ENCODE measurements around the gene ACE.

ACE gene

DNA sequence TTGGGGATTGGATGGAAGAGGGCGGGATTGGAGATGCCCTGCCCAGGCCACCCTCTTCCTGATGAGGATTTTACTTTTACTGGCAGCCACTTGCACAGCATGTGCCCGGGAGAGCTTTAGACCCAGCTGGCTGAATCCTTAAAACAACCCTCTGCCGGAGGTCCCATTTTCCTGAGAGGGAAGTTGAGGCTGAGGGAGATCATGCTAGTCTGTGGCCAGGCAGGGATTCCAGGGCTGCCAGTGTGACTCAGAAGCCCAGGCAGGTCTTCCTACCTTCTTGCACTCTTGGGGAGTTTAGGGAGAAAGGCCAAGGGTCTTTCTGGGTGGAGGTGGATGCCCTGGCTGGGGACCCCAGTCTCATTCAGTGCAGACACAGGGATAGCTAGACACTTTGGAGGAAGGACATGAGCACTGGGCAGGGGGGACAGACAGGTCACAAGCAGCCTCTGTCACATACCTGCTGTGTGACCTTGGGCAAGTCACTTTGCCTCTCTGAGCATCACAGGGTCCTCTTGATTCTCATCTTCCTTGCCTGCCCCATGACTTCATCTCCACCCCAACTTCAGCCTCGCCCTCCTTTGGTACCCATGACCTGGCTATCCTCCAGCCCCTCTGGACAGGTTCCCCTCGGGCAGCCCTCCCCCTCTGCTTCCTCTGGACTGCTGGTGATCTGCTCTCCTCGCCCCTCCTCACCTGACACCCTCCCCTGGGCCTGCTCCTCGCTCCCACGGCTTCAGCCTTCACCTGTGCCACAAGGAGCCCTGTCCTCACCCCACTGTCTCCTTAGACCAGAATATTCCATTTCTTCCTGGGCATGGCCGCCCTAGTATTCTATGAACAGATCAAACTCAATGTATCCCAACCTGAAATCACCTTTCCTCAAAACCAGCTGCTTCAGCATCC is 62.1 kb downstream of the ACE start:
- DNase-seq, result no peak

DNA sequence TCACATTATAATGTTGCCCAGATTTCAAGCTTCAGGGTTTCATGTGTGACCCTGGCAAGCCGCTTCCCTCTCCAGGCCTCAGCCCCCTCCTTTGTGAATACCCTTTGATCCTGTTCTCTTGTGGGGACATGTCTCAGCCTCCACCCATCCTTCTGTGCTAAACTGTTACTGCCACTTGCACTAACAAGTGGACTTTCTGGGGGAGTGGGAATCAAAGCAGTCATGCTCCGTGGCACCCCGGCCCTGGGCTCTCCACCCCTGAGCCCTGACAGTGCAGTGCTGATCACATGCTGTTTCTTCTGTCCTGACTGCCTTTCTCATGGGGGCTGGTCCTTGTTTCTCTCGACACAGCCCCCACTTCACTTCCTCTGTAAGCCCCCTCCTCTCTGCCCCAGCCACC is 63.7 kb downstream of the ACE start:
- DNase-seq, result no peak

DNA sequence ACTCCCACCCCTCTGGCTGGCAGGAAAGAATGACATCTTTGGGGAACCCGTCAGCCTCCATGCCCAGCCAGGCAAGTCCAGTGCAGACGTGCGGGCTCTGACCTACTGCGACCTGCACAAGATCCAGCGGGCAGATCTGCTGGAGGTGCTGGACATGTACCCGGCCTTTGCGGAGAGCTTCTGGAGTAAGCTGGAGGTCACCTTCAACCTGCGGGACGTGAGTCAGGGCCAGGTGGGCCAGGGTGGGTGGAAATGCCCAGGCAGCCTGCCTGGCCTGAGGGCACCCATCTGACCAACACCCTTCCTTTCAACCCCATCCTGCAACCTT is 65.3 kb downstream of the ACE start:
- no peak for DNase-seq

DNA sequence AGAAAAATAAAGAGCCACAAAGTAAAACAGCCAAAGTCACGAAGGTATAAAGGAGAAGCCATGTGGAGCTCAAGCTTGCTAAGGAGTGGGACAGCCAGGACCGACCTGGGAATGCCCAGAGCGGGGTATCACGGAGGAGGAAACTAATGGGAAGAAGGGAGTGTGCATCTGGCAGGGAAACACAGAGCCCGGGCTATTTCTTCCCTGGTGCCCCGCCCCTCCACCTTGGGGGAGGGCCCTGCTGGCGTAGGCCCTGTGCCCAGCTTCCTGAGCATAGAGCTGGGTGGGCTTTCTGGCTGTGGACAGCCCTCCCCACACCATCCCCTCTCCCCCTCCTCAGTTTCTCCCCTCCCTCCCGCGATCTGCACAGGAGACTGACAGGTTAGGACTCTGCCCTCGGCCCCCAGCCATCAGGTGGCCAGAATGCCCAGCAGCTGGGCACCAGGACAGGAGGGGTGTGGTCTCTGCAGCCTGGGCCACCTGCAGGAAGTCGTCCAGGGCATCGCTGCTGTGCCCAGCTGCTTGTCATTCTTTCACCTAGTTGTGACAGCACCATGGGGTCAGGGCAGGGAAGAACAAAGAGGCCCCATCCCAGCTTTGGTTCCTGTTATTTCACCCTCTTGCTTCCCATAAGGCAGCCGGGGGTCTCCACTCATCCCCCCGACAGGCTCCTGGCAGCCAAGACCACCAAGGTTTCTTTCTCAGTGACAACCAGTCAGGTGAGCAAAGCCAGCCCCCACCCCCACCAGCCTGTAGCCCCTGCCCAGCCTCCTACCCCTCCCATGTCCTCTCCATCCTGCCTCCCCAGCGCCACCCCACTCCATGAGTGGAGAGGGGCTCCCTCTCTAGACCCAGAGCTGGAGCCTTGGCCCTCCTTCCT is 66.3 kb downstream of the ACE start:
- no peak for DNase-seq

DNA sequence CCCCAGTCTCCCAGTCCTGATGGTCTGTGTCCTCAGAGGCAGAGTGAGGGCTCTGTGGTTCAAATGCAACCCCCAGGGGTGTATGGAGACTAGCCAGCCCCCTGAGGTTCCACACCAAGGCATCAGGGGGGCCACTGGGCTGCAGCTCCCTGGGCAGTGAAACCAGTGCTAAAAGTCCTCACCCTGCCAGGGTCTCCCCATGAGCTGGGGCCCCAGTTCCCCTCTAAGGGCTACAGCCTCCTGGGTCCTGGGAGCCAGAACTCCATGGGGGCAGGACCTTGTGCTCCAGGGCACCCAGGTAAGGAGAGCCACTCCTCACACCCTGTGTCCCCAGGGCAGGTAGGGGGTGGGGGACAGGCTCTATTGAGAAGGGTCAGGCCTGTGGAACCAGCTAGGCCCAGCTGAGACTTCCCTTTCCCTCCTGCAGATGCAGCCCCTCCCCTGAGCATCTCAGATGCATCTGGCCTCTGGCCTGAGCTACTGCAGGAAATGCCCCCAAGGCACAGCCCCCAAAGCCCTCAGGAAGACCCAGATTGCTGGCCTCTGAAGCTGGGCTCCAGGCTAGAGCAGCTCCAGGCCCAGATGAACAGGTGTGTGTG is 67.1 kb downstream of the ACE start:
- no peak for DNase-seq

DNA sequence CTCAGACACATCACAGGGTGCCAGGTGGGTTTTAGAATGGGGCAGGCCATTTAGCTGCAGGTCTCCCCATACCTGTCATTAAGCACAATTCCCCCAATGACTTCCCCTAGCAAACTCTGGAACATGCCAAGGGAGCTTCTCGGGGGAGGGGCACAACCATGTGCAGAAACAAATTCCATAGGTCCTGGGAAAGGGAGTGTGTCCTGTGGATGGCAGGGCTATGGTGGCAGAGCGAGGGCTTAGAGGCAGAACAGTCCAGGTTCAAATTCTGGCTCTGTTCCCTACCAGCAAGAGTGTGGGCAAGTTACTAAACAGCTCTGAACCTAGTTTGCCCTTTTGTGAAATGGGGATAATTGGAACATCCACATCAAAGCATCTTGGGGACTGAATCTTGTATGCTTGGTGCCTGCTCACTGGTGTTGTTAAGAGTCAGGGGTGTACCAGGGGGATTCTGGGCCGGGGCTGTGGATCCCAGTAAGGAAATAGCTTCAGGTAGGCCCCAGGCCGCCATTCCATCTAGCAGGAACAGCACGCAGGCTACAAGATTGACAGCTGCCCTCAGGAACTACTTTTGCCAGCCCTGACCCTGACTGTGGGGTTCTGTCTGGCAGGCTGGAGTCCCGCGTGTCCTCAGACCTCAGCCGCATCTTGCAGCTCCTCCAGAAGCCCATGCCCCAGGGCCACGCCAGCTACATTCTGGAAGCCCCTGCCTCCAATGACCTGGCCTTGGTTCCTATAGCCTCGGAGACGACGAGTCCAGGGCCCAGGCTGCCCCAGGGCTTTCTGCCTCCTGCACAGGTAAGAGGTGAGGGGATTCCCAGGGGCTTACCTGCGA is 67.8 kb downstream of the ACE start:
- no peak for DNase-seq

DNA sequence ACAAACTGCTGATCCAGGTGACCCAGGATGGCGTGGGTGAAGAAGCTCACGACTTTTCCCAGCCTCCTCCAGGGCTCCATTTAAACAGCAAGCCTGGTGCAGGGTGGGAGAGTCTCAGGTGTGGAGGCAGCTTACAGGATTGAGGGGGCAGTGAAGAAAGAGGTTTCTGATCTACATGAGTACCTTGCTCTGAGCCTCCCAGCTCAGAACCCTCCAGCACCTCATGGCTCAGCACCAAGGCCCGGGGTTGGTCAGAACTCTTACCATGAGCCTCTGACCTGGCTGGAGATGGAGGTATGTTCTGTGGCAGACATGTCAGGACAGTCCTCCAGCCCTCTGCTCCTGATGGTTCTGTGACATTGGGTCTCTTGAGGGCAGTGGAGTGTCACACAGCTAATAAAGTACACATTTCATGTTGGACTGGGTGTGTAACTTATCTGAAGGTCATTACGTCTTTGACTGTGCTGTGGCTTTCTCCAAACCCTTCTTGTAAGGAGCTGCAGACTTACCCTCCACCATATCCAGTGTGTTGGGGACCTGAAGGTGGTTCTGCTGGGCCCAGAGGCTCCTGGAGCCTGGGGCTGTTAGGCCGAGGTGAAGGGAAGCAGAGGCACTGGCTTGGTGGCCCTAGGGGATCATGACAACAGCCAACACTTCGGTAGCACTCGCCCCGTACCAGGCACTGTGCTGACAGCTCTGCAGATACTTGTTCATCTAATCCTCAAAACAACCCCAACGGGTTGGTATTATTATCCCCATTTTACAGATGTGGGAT is 69.6 kb downstream of the ACE start:
- DNase-seq, result no peak

DNA sequence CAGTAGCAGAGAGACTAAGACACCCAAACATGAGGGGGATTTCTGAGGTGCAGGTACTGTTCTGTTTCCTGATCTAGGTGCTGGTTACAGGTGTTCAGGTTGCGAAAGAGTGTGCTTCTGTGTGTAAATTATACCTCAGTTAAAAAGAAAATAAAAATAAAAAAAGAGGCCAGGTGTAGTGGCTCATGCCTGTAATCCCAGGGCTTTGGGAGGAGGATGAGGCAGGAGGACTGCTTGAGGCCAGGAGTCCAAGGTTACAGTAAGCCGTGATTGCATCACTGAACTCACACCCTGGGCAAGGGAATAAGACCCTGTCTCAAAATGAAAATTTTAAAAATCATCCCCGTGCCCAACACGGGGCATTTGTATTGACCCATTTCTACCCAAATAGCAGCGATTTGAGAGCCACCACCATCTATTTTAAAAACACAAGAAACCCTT is 70.2 kb downstream of the ACE start:
- no peak for DNase-seq
